Loucy (cell line): ENCODE measurements around the gene ADAM22.

Experiments
- CTCF ChIP-seq: fragments of 200-600 bp; sonication (generic); conservative IDR thresholded peaks from 2 replicates; pipeline ENCODE4 v1.5.1; 2014; ENCODE audit warnings: mild to moderate bottlenecking, antibody characterized with exemption, low read length
- EZH2phosphoT487 ChIP-seq: fragments of 200-600 bp; IDR thresholded peaks from 2 replicates; pipeline ENCODE4 v1.6.1; 2018; ENCODE audit warnings: antibody characterized with exemption, mild to moderate bottlenecking, moderate library complexity, borderline replicate concordance

GRCh38 chr7:88150033-88150432 is 216.0 kb downstream of the ADAM22 start:
- TF ChIP-seq CTCF = no peak
- TF ChIP-seq EZH2phosphoT487 = no peak
